ENCODE data around the gene FAM124B.

Gene FAM124B

GRCh38 chr2:224381521-224382279 lies 20.2 kb downstream of the FAM124B start:
- DNase-seq (ENCODE audit: low spot score), result no peak

GRCh38 chr2:224379986-224380385 lies 21.9 kb downstream of the FAM124B start:
- DNase-seq (ENCODE audit: low spot score), result no peak

GRCh38 chr2:224379172-224379571 lies 22.7 kb downstream of the FAM124B start:
- no peak for DNase-seq (ENCODE audit: low spot score)

GRCh38 chr2:224378701-224379097 lies 23.2 kb downstream of the FAM124B start:
- DNase-seq (ENCODE audit: low spot score), result no peak

- no peak for DNase-seq (ENCODE audit: low spot score)
These were observed 23.9 kb downstream of the FAM124B start for GRCh38 chr2:224377751-224378700.

GRCh38 chr2:224372641-224373040 lies 29.3 kb downstream of the FAM124B start:
- DNase-seq (ENCODE audit: low spot score), result no peak

GRCh38 chr2:224369028-224369632 lies 32.8 kb downstream of the FAM124B start:
- DNase-seq (ENCODE audit: low spot score), result peak; percentile 64

- DNase-seq (ENCODE audit: low spot score), result peak; percentile 28
These were observed 35.6 kb downstream of the FAM124B start for GRCh38 chr2:224366267-224366844.

- no peak for DNase-seq (ENCODE audit: low spot score)
These were observed 36.6 kb downstream of the FAM124B start for GRCh38 chr2:224365331-224365730.

GRCh38 chr2:224363281-224363680 lies 38.6 kb downstream of the FAM124B start:
- no peak for DNase-seq (ENCODE audit: low spot score)

- no peak for DNase-seq (ENCODE audit: low spot score)
These were observed 39.8 kb downstream of the FAM124B start for GRCh38 chr2:224362094-224362493.

GRCh38 chr2:224360801-224361251 lies 41.1 kb downstream of the FAM124B start:
- no peak for DNase-seq (ENCODE audit: low spot score)

GRCh38 chr2:224359569-224359968 lies 42.3 kb downstream of the FAM124B start:
- DNase-seq (ENCODE audit: low spot score), result peak; percentile 40

GRCh38 chr2:224357098-224357901 lies 44.6 kb downstream of the FAM124B start:
- peak; percentile 83 for DNase-seq (ENCODE audit: low spot score)

- no peak for DNase-seq (ENCODE audit: low spot score)
These were observed 47.2 kb downstream of the FAM124B start for GRCh38 chr2:224354632-224355211.

- no peak for DNase-seq (ENCODE audit: low spot score)
These were observed 51.2 kb downstream of the FAM124B start for GRCh38 chr2:224350703-224351102.

GRCh38 chr2:224349396-224349795 lies 52.5 kb downstream of the FAM124B start:
- no peak for DNase-seq (ENCODE audit: low spot score)

- peak; percentile 33 for DNase-seq (ENCODE audit: low spot score)
These were observed 54.5 kb downstream of the FAM124B start for GRCh38 chr2:224347176-224348051.

GRCh38 chr2:224345492-224345891 lies 56.4 kb downstream of the FAM124B start:
- no peak for DNase-seq (ENCODE audit: low spot score)

- DNase-seq (ENCODE audit: low spot score), result no peak
These were observed 58.7 kb downstream of the FAM124B start for GRCh38 chr2:224343226-224343625.
